DMS114 treated with DMSO at 0.1 percent for 48 hours (cell line): ENCODE results near the gene GMFB.

ENCODE experiments used
- DNase-seq: peaks from one replicate; lab custom pipeline; 2025; ENCODE audit not compliant: unreplicated experiment; lab: John Stamatoyannopoulos, UW

Gene GMFB

GRCh38 chr14:54435500-54435981 lies 53.2 kb downstream of the GMFB start:
- no peak for DNase-seq

GRCh38 chr14:54428527-54428926 lies 60.3 kb downstream of the GMFB start:
- no peak for DNase-seq

GRCh38 chr14:54427871-54428270 lies 60.9 kb downstream of the GMFB start:
- DNase-seq: no peak

GRCh38 chr14:54425537-54426274 lies 63.1 kb downstream of the GMFB start:
- DNase-seq: no peak

- no peak for DNase-seq
Observed at GRCh38 chr14:54425068-54425467, 63.7 kb downstream of the GMFB start.
